NCI-H526 (cell line): Measurements from ENCODE around the gene FOXP1.

ENCODE experiments used
- DNase-seq, 2 experiments: peaks; one replicate each; lab custom pipeline; 2025; lab: John Stamatoyannopoulos, UW

The FOXP1 gene

GRCh38 chr3:71211083-71211482 lies 372.4 kb downstream of the FOXP1 start:
- no peak for DNase-seq

- DNase-seq = no peak
These were observed 373.1 kb downstream of the FOXP1 start for GRCh38 chr3:71210257-71211007.

GRCh38 chr3:71208211-71209095 lies 375.1 kb downstream of the FOXP1 start:
- DNase-seq = peak; percentile 52 to 79

- DNase-seq = no peak
These were observed 375.9 kb downstream of the FOXP1 start for GRCh38 chr3:71207632-71208031.

- no peak for DNase-seq
These were observed 377.0 kb downstream of the FOXP1 start for GRCh38 chr3:71206305-71207165.

- no peak for DNase-seq
These were observed 379.6 kb downstream of the FOXP1 start for GRCh38 chr3:71203727-71204488.

- DNase-seq = no peak
These were observed 380.5 kb downstream of the FOXP1 start for GRCh38 chr3:71202848-71203533.

GRCh38 chr3:71201939-71202338 lies 381.6 kb downstream of the FOXP1 start:
- no peak for DNase-seq

GRCh38 chr3:71197841-71198565 lies 385.5 kb downstream of the FOXP1 start:
- DNase-seq = no peak

GRCh38 chr3:71195492-71195891 lies 388.0 kb downstream of the FOXP1 start:
- DNase-seq = peak; percentile 36 to 70

GRCh38 chr3:71194785-71195184 lies 388.7 kb downstream of the FOXP1 start:
- no peak for DNase-seq

GRCh38 chr3:71191031-71191482 lies 392.5 kb downstream of the FOXP1 start:
- DNase-seq = no peak

GRCh38 chr3:71189480-71189879 lies 394.0 kb downstream of the FOXP1 start:
- DNase-seq = no peak

GRCh38 chr3:71187715-71188114 lies 395.8 kb downstream of the FOXP1 start:
- no peak for DNase-seq

GRCh38 chr3:71186801-71187200 lies 396.7 kb downstream of the FOXP1 start:
- DNase-seq = no peak

- DNase-seq = no peak
These were observed 397.6 kb downstream of the FOXP1 start for GRCh38 chr3:71185733-71186455.

- DNase-seq = no peak
These were observed 399.3 kb downstream of the FOXP1 start for GRCh38 chr3:71184252-71184651.

GRCh38 chr3:71183549-71183948 lies 400.0 kb downstream of the FOXP1 start:
- peak in 1 of 2 experiments; percentile 58 for DNase-seq

GRCh38 chr3:71180524-71180923 lies 403.0 kb downstream of the FOXP1 start:
- DNase-seq = no peak
